ENCODE results near the gene KCNG3. TPM values are rescaled to one million over a fixed set of nuclear protein-coding genes. Genes with fewer than 3 reads are reported as not detected.

The KCNG3 gene
- total RNA-seq, 2 donors from 2014 or later = 0.78 TPM; not detected in 1

DNA sequence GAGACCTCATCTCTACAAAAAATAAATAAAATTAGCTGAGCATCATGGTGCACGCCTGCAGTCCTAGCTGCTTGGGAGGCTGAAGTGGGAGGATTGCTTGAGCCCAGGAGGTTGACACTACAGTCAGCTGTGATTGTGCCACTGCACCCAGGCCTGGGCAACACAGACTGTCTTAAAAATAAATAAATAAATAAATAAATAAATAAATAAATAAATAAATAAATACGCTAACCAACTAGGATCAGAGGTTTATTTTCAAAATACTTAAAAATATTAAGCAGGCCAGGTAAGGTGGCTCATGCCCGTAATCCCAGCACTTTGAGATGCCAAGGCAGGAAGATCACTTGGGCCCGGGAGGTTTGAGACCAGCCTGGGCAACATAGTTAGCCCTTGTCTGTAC is 63.6 kb downstream of the KCNG3 start:
- no peak overlapping the region for H3K27ac ChIP-seq
- no peaks in the 10 kb centered on the region for H3K36me3 ChIP-seq
- no peaks in the 10 kb centered on the region for H3K4me1 ChIP-seq (ENCODE audit: control insufficient read depth in 1 of 2, low read depth in 2 of 2)
- TF ChIP-seq, protein P1, sequence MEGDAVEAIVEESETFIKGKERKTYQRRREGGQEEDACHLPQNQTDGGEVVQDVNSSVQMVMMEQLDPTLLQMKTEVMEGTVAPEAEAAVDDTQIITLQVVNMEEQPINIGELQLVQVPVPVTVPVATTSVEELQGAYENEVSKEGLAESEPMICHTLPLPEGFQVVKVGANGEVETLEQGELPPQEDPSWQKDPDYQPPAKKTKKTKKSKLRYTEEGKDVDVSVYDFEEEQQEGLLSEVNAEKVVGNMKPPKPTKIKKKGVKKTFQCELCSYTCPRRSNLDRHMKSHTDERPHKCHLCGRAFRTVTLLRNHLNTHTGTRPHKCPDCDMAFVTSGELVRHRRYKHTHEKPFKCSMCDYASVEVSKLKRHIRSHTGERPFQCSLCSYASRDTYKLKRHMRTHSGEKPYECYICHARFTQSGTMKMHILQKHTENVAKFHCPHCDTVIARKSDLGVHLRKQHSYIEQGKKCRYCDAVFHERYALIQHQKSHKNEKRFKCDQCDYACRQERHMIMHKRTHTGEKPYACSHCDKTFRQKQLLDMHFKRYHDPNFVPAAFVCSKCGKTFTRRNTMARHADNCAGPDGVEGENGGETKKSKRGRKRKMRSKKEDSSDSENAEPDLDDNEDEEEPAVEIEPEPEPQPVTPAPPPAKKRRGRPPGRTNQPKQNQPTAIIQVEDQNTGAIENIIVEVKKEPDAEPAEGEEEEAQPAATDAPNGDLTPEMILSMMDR (IDR thresholded peaks at IDR 0.05) = no peak
- H3K4me3 ChIP-seq = no peak overlapping the region
- no peaks in the 10 kb centered on the region for H3K9me3 ChIP-seq
- no peak for DNase-seq (ENCODE audit: low spot score)
- no peaks in the 10 kb centered on the region for H3K27me3 ChIP-seq (replicated peaks; ENCODE audit: insufficient read depth)
- ATAC-seq (ENCODE audit: insufficient number of reproducible peaks, low FRiP score, low read depth) = no peak

DNA sequence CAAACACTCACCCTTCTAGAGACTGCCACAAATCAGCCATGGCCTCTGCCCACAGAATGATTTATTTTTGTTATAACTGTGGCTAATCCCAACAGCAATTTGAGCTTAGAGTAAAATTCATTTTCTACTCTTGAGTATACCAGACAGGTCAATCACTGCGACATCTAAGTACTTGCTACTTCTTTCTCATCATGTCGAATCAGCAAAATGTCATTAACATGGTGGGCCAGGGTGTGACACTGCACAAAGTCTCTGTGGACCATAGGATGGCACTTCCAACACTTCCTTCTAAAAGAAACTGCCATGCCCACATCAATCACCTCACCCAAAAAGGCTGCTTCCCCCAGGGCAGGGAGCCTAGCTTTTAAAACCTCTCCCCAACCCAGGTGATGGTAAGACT is 64.4 kb downstream of the KCNG3 start:
- H3K4me3 ChIP-seq = no peak overlapping the region
- ATAC-seq (ENCODE audit: insufficient number of reproducible peaks, low FRiP score, low read depth) = no peak
- no peak overlapping the region for H3K27ac ChIP-seq
- no peak for DNase-seq (ENCODE audit: low spot score)
- H3K36me3 ChIP-seq = no peaks in the 10 kb centered on the region
- TF ChIP-seq, protein P1 (IDR thresholded peaks at IDR 0.05) = no peak
- H3K9me3 ChIP-seq = no peaks in the 10 kb centered on the region
- no peaks in the 10 kb centered on the region for H3K4me1 ChIP-seq (ENCODE audit: control insufficient read depth in 1 of 2, low read depth in 2 of 2)
- no peaks in the 10 kb centered on the region for H3K27me3 ChIP-seq (replicated peaks; ENCODE audit: insufficient read depth)

DNA sequence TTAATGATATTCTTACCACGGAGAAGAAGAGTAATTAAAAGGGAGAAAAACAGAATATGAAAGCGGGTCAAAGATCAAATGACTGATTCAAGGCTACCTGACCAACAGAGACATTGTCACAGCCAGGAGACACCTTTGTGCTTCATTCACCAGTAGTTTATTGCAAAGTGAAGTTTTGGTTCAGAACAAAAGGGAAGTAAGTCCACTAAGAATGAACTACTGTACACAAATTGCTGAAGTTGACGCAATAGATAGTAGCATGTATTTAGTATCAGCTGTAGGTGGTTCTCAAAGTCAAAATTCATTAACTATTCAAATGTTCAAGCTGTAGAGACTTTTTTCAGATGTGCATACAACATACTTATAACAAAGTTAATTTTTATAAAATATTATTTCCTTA is 68.1 kb downstream of the KCNG3 start:
- no peaks in the 10 kb centered on the region for H3K4me1 ChIP-seq (ENCODE audit: control insufficient read depth in 1 of 2, low read depth in 2 of 2)
- TF ChIP-seq, protein P1 (IDR thresholded peaks at IDR 0.05) = no peak
- H3K4me3 ChIP-seq = no peak overlapping the region
- no peaks in the 10 kb centered on the region for H3K27me3 ChIP-seq (replicated peaks; ENCODE audit: insufficient read depth)
- ATAC-seq (ENCODE audit: insufficient number of reproducible peaks, low FRiP score, low read depth) (no peak), DNase-seq (ENCODE audit: low spot score) (no peak)
- no peaks in the 10 kb centered on the region for H3K9me3 ChIP-seq
- H3K27ac ChIP-seq = no peak overlapping the region
- H3K36me3 ChIP-seq = no peaks in the 10 kb centered on the region

DNA sequence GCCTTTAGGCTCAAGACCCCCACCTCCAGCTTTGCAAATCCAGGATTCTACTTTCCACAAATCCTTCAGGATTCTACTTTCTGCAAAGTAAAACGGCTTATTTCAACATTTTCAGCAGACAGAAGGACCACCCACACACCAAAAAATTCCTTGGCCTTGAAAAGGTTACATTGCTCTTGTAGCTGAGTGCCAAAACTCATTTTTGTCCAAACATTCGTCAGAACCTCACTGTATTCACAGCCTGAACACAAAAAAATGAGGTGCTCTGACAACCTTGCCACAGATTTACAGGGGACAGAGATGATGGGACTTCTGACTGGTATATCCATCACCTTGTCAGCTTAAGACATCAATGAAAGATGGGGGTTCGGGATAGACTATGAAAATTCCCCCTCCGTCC is 69.7 kb downstream of the KCNG3 start:
- Histone ChIP-seq H3K4me3 (no peak overlapping the region), H3K36me3 (no peaks in the 10 kb centered on the region), H3K27me3 (replicated peaks; ENCODE audit: insufficient read depth) (no peaks in the 10 kb centered on the region), H3K27ac (no peak overlapping the region), H3K4me1 (ENCODE audit: control insufficient read depth in 1 of 2, low read depth in 2 of 2) (no peaks in the 10 kb centered on the region), H3K9me3 (no peaks in the 10 kb centered on the region)
- ATAC-seq (ENCODE audit: insufficient number of reproducible peaks, low FRiP score, low read depth) = no peak
- TF ChIP-seq, protein P1 (IDR thresholded peaks at IDR 0.05) = no peak
- DNase-seq (ENCODE audit: low spot score) = no peak

DNA sequence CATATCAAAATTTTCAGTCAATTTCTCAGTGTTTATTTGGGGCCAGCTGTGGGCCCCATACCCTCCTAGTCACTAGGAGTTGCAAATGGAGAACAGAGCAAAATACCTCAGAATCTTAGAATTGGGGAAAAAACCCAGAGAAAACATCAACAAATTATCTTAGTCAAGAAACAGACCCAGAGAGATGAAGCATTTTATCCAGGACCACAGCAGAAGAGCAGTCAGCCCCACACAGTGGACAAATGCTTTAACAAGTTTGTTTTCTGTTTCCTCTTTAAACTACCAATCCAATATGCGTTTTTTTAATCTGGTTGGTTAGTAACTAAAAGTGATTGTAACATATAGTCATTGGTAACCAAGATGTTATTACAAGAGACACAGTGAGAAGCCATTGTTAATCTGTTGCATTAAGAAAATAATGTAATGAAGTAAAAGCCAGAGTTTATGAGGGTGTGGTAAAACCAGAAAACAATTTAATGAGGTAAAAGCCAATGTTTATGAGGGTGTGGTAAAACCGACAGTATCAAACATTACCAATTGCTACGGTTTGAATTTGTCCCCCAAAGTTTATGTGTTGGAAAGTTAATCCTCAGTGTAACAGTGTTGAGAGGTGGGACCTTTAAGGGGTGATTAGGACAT is 72.1 kb downstream of the KCNG3 start:
- DNase-seq (ENCODE audit: low spot score) = no peak

More for the DNA sequence above, 72.1 kb downstream of the KCNG3 start:
- no peaks in the 10 kb centered on the region for H3K9me3 ChIP-seq
- no peak for ATAC-seq (ENCODE audit: insufficient number of reproducible peaks, low FRiP score, low read depth)
- no peaks in the 10 kb centered on the region for H3K27me3 ChIP-seq (replicated peaks; ENCODE audit: insufficient read depth)
- TF ChIP-seq, protein P1 (IDR thresholded peaks at IDR 0.05) = no peak
- no peaks in the 10 kb centered on the region for H3K4me1 ChIP-seq (ENCODE audit: control insufficient read depth in 1 of 2, low read depth in 2 of 2)
- no peaks in the 10 kb centered on the region for H3K36me3 ChIP-seq
- H3K4me3 ChIP-seq = no peak overlapping the region
- no peak overlapping the region for H3K27ac ChIP-seq
